Right lobe of liver (tissue), 4 donors: ENCODE measurements around the gene ZFR2.

ENCODE experiments used
- CTCF ChIP-seq, 4 donors: fragments of 200-600 bp in 3 of 4; fragments of 450-650 bp in 1 of 4; IDR thresholded peaks; one replicate each; pipeline versions ENCODE4 v1.5.1 to v1.8.0; 2016 to 2022; ENCODE audit warnings: antibody characterized with exemption in 4 of 4, mild to moderate bottlenecking in 2 of 4
- POLR2A ChIP-seq: fragments of 450-650 bp; IDR thresholded peaks from one replicate; pipeline ENCODE4 v1.6.1; 2017; ENCODE audit warnings: antibody characterized with exemption, mild to moderate bottlenecking
- donor health status: DM: no; HTN: no; CAD: no.
- donor health status: DM: no; HTN: no; CAD: no.
- donor health status: DM: no; HTN: yes; CAD: no.

GRCh38 chr19:3808420-3809143 is 60.3 kb downstream of the ZFR2 start:
- TF ChIP-seq CTCF (IDR thresholded peaks at IDR 0.05) (no peak), POLR2A (no peak)
